Bronchial epithelial cell (primary cell): Measurements from ENCODE around the gene USP40. TPM values are rescaled to one million over a fixed set of nuclear protein-coding genes. Genes with fewer than 3 reads are reported as not detected.

Experiments used
- DNase-seq: peaks from one replicate; pipeline ENCODE4 v3.0.0-alpha.2; 2010; ENCODE audit warnings: low read depth
- FAIRE-seq: peaks from 2 replicates; lab custom pipeline; 2011; peaks lifted over from hg19 to GRCh38; lab: Jason Lieb, UNC
- H3K27me3 ChIP-seq: 2 replicates; pipeline ENCODE4 v1.5.1; 2011; ENCODE audit warnings: low read length; ENCODE audit not compliant: control insufficient read depth, insufficient read depth
- H3K36me3 ChIP-seq: 2 replicates; pipeline ENCODE4 v1.5.1; 2011; ENCODE audit warnings: low read length; ENCODE audit not compliant: control insufficient read depth, insufficient read depth
- H3K4me3 ChIP-seq: 2 replicates; pipeline ENCODE4 v1.5.1; 2011; ENCODE audit warnings: mild to moderate bottlenecking, low read depth, low read length, control low read depth
- total RNA-seq: library from RNA; depleted of rRNA; stranded (reverse); fragments of >200 nt; gene quantifications from 2 replicates; pipeline ENCODE4 v1.2.1, GENCODE V29; 2014
- TF ChIP-seq, protein P1 (sequence below): IDR thresholded peaks from 2 replicates; pipeline ENCODE4 v1.5.1; 2011; ENCODE audit warnings: mild to moderate bottlenecking, moderate library complexity, low read length, control low read depth, inconsistent platforms; ENCODE audit not compliant: insufficient read depth, severe bottlenecking

The USP40 gene
- total RNA-seq, 1 donor from 2014 or later = 21.1 TPM

DNA sequence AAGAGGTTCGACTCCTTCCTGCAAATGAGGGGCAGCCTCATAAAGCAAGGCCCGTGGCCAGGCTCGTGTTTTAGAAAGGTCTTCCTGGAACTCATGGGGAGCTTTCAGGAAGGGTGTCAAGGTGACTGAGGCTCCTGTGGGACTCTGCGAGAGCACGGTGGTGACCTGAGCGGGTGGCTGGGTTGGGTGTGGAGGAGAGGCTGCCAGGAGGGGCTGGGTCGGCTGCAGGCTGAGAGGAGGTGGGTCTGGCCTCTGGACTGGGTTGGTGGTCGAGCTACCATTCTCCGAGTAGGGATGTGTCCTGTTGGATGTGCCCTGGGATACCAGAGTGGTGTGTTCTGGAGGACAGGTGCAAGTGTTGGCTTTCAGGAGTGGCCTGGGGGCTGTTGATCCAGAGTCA lies 125.9 kb downstream of the USP40 start:
- Histone ChIP-seq H3K36me3 (peaks cover 10% of the 10 kb centered on the region), H3K27me3 (no peaks in the 10 kb centered on the region), H3K4me3 (no peak overlapping the region)
- no peak for DNase-seq
- FAIRE-seq = no peak
- TF ChIP-seq, protein P1, sequence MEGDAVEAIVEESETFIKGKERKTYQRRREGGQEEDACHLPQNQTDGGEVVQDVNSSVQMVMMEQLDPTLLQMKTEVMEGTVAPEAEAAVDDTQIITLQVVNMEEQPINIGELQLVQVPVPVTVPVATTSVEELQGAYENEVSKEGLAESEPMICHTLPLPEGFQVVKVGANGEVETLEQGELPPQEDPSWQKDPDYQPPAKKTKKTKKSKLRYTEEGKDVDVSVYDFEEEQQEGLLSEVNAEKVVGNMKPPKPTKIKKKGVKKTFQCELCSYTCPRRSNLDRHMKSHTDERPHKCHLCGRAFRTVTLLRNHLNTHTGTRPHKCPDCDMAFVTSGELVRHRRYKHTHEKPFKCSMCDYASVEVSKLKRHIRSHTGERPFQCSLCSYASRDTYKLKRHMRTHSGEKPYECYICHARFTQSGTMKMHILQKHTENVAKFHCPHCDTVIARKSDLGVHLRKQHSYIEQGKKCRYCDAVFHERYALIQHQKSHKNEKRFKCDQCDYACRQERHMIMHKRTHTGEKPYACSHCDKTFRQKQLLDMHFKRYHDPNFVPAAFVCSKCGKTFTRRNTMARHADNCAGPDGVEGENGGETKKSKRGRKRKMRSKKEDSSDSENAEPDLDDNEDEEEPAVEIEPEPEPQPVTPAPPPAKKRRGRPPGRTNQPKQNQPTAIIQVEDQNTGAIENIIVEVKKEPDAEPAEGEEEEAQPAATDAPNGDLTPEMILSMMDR = no peak

DNA sequence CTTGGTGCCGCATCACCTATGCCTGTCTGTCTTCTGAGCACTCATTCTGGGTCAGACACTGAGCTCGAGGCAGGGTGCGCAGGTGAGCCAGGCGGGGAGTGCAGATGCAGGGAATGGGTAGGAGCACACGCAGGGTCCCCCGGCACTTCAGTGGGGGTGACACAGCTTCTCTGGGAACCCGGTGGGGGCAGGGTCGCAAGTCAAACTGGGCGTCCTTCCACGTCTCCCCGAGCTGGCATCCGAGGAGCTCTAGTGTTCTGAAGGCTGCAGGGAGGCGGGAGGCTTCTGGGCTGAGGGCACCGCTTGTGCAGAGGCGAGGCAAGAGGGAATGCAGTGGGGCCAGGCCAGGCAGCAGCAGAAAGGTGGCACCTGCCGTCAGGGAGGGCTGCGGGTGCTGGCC lies 126.3 kb downstream of the USP40 start:
- TF ChIP-seq, protein P1 = no peak
- no peak overlapping the region for H3K4me3 ChIP-seq
- peaks cover 8% of the 10 kb centered on the region for H3K36me3 ChIP-seq
- FAIRE-seq (no peak), DNase-seq (no peak)
- H3K27me3 ChIP-seq = no peaks in the 10 kb centered on the region

DNA sequence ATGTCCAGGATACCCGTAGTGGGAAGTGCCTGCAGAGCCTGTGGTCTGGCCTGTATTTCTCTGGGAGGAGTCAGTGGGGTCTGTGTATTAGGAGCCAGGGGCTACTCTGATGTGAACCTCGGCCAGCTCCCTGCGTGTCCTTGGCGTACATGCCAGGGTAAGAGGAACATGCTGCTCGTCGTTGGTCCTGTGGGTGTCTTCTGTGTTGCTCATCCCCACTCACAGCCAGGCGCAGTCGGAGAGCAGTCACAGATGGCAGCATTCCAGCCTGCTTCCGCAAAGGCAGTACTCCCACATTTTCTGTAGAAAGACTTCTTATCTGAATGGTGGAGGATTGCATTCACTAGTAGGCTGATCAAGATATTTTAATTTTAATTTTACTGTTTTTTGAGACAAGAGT lies 127.4 kb downstream of the USP40 start:
- Histone ChIP-seq H3K4me3 (no peak overlapping the region), H3K27me3 (no peaks in the 10 kb centered on the region), H3K36me3 (peaks cover 6% of the 10 kb centered on the region)
- FAIRE-seq (no peak), DNase-seq (no peak)
- TF ChIP-seq, protein P1 = no peak

DNA sequence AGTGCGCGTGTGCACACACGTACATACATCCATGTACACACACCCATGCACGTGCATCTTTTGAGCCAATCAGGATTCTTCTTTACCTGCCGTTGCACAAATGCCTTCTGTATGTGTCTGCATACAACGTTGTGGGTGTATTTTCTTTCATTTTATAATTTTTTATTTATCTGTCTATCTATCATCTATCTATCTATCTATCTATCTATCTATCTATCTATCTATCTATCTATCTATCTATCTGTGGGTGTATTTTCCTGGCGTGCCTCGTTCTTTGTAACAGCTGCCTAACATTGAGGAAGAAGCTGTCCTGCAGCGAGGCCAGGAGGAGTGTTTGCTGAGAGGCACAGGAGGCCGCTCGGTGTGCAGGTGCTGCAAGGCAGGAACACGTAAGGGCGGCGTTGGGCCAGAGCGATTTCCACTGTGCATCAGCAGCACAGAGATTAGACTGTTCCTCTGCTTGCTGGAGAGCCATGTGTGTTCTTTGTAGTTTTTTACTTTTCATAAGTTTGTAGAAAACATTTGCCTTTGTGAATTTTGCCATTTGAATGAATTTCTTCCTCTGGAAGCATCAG lies 127.9 kb downstream of the USP40 start:
- Histone ChIP-seq H3K27me3 (no peaks in the 10 kb centered on the region), H3K36me3 (peaks cover 5% of the 10 kb centered on the region), H3K4me3 (no peak overlapping the region)
- FAIRE-seq (no peak), DNase-seq (no peak)
- TF ChIP-seq, protein P1 = no peak

DNA sequence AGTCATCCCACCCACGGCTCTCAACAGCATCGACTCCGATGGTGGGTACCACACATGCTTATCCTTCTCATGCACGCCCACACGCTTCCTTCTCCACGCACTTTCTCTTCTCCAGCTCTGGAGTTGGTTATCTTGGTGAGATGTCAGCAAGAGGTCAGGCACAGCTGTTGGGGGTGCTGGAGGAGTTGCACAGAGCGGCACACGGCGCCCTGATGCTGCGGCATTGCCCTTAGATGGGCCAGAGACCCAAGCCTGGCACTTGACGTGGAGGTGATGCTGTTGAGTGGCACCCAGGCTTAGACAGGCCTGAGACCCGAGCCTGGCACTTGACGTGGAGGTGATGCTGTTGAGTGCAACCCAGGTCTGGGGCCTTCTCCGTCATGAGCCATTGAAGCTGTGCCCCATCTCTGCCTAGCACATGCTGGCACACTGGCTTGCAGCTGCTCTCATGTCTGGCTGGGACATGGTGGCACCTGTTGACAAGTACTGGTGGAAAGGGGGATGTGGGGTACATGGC lies 129.1 kb downstream of the USP40 start:
- TF ChIP-seq, protein P1 = no peak
- H3K27me3 ChIP-seq = no peaks in the 10 kb centered on the region
- no peak overlapping the region for H3K4me3 ChIP-seq
- peaks cover 4% of the 10 kb centered on the region for H3K36me3 ChIP-seq
- FAIRE-seq = peak; percentile 68
- no peak for DNase-seq
